ENCODE data around the gene UBE2L3.
"Not testable (repeated sequence)": the region's sequence is repeated elsewhere in the genome, so short reads cannot be mapped to it uniquely, and the experiment has no call there.

- not testable (repeated sequence) for TF ChIP-seq TARDBP (IDR thresholded peaks at IDR 0.05; ENCODE audit: borderline replicate concordance); EZH2 (IDR thresholded peaks at IDR 0.05; ENCODE audit: borderline replicate concordance, control insufficient read depth, low read depth, low read length); CTCF (IDR thresholded peaks at IDR 0.05 in 2 of 3, conservative IDR thresholded peaks at IDR 0.05 in 1 of 3; ENCODE audit: control insufficient read depth in 2 of 3, extremely low read depth in 1 of 3, insufficient read depth in 1 of 3, low read depth in 3 of 3, low read length in 3 of 3); CBX5 (IDR thresholded peaks at IDR 0.05; ENCODE audit: low read depth); MLLT1 (IDR thresholded peaks at IDR 0.05); ZNF274 (IDR thresholded peaks at IDR 0.05; ENCODE audit: insufficient read depth, insufficient read length); MXI1 (IDR thresholded peaks at IDR 0.05; ENCODE audit: low read depth, low read length); POLR2A (IDR thresholded peaks at IDR 0.05; ENCODE audit: low read depth, low read length); HDAC6 (IDR thresholded peaks at IDR 0.05; ENCODE audit: unreplicated experiment); POLR2AphosphoS5 (IDR thresholded peaks at IDR 0.05; ENCODE audit: low read length); BCLAF1 (IDR thresholded peaks at IDR 0.05); YY1 (IDR thresholded peaks at IDR 0.05; ENCODE audit: low read depth, low read length); NR2C2 (IDR thresholded peaks at IDR 0.05; ENCODE audit: borderline replicate concordance, control insufficient read depth, insufficient read length, low read depth); SMC3 (IDR thresholded peaks at IDR 0.05; ENCODE audit: borderline replicate concordance, low read length)
Measured at GRCh38 chr22:21551361-21551760, 16.2 kb upstream of the UBE2L3 start, which contains the start of gene RIMBP3C.
